Measurements from ENCODE around the gene LIPA. TPM values are rescaled to one million over a fixed set of nuclear protein-coding genes. Genes with fewer than 3 reads are reported as not detected.

Gene LIPA
- total RNA-seq, 1 experiment from 2014 or later, result 45.2 TPM

DNA sequence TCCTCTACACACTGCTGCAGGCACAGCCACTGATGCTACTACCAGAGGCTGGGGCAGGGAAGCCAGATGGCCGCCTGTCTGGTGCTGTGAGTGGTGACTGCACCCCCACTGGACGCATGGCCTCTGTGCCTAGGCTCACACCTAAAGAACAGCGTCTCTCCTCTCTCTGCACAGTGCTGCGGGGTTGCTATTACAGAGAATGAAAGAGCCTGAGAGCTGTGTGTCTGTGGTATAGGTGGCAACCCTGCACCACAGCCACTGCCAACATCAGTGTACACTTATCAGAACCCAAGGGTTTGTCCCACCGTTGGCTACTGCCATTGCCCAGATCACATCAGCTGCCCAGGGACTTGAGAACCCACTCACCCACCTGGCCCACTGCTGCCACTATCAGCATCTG is 46.2 kb upstream of the LIPA start:
- no TSS peak for BruUV-seq (replicated peaks)
- intact Hi-C loops (cut with micrococcal nuclease; ENCODE audit: unreplicated experiment), result no loop called here

DNA sequence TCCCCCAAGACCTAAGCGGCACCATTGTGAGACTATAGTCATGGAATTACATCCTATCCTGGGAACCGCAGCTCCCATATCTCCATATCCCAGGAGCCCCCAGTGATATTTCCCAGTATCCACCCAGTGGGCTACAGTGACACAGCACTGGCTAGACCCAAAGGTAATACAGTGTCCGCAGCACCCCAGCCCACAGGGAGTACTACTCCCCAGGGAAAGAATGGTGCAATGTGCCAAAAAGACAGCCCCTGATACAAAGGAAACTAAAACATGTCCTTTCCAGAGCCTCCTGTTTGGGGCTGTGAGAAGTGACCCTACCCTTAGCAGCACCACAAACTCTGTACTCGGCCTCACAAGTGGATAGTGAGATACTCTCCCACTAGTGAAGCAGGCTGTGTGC is 45.8 kb upstream of the LIPA start:
- H4K20me1 ChIP-seq (ENCODE audit: insufficient read depth), result no peaks in the 10 kb centered on the region
- DNase-seq, result no peak
- H3K27ac ChIP-seq, result no peak overlapping the region
- no peak overlapping the region for H2AFZ ChIP-seq
- POLR2A ChIA-PET (ENCODE audit: unreplicated experiment), result no interaction called here
- no peaks in the 10 kb centered on the region for H3K79me2 ChIP-seq (ENCODE audit: low read depth)
- peaks cover 10% of the 10 kb centered on the region; the same call in 1 of the 2 replicates for H3F3A ChIP-seq (ENCODE audit: insufficient read depth, low read depth)
- TF ChIP-seq CTCF (conservative IDR thresholded peaks at IDR 0.05), result no peak
- TF ChIP-seq EZH2 (IDR thresholded peaks at IDR 0.05; ENCODE audit: low read depth), result no peak
- H3K36me3 ChIP-seq (ENCODE audit: low read depth), result no peaks in the 10 kb centered on the region
- H3K4me1 ChIP-seq (replicated peaks; ENCODE audit: insufficient read depth), result peaks cover 22% of the 10 kb centered on the region
- no TSS peak for BruUV-seq (replicated peaks)
- intact Hi-C loops (cut with micrococcal nuclease; ENCODE audit: unreplicated experiment), result no loop called here
- no peaks in the 10 kb centered on the region for H3K9me2 ChIP-seq (ENCODE audit: insufficient read depth)
- CTCF ChIA-PET, result no interaction called here
- no peaks in the 10 kb centered on the region for H3K27me3 ChIP-seq (ENCODE audit: insufficient read depth, low read depth)
- H3K4me3 ChIP-seq, result no peak overlapping the region
- no peak overlapping the region for H3K4me2 ChIP-seq
- H3K9me3 ChIP-seq (ENCODE audit: insufficient read depth, low read depth), result no peaks in the 10 kb centered on the region; the same call in 1 of the 2 replicates

More for the DNA sequence above, 46.2 kb upstream of the LIPA start:
- ChIA-PET CTCF (no interaction called here), POLR2A (ENCODE audit: unreplicated experiment) (no interaction called here)
- H3K27ac ChIP-seq, result no peak overlapping the region
- H3K4me2 ChIP-seq, result no peak overlapping the region
- TF ChIP-seq CTCF (conservative IDR thresholded peaks at IDR 0.05) (no peak), EZH2 (IDR thresholded peaks at IDR 0.05; ENCODE audit: low read depth) (no peak)
- no peaks in the 10 kb centered on the region for H4K20me1 ChIP-seq (ENCODE audit: insufficient read depth)
- H3K9me2 ChIP-seq (ENCODE audit: insufficient read depth), result no peaks in the 10 kb centered on the region
- peaks cover 27% of the 10 kb centered on the region for H3K4me1 ChIP-seq (replicated peaks; ENCODE audit: insufficient read depth)
- H2AFZ ChIP-seq, result no peak overlapping the region
- no peaks in the 10 kb centered on the region for H3K79me2 ChIP-seq (ENCODE audit: low read depth)
- H3K9me3 ChIP-seq (ENCODE audit: insufficient read depth, low read depth), result no peaks in the 10 kb centered on the region; the same call in 1 of the 2 replicates
- H3F3A ChIP-seq (ENCODE audit: insufficient read depth, low read depth), result peaks cover 12% of the 10 kb centered on the region; the same call in 1 of the 2 replicates
- H3K36me3 ChIP-seq (ENCODE audit: low read depth), result no peaks in the 10 kb centered on the region
- no peak overlapping the region for H3K4me3 ChIP-seq
- H3K27me3 ChIP-seq (ENCODE audit: insufficient read depth, low read depth), result no peaks in the 10 kb centered on the region
- DNase-seq, result no peak

- H3K4me2 ChIP-seq, result no peak overlapping the region; the same call in 1 of the 2 replicates
- POLR2A ChIA-PET (ENCODE audit: unreplicated experiment), result no interaction called here
Measured at GRCh38 chr10:89296220-89296648, 44.7 kb upstream of the LIPA start.

More at GRCh38 chr10:89296220-89296648, 44.7 kb upstream of the LIPA start:
- Histone ChIP-seq H3K36me3 (ENCODE audit: low read depth) (no peaks in the 10 kb centered on the region), H3K9me2 (ENCODE audit: insufficient read depth) (no peaks in the 10 kb centered on the region), H2AFZ (no peak overlapping the region), H3K9me3 (ENCODE audit: insufficient read depth, low read depth) (no peaks in the 10 kb centered on the region; the same call in 1 of the 2 replicates), H3K27ac (peak overlapping the region; percentile 72), H3K79me2 (ENCODE audit: low read depth) (no peaks in the 10 kb centered on the region), H3K4me3 (no peak overlapping the region), H4K20me1 (ENCODE audit: insufficient read depth) (no peaks in the 10 kb centered on the region), H3F3A (ENCODE audit: insufficient read depth, low read depth) (no peaks in the 10 kb centered on the region; the same call in 1 of the 2 replicates), H3K4me1 (replicated peaks; ENCODE audit: insufficient read depth) (peaks cover 14% of the 10 kb centered on the region), H3K27me3 (ENCODE audit: insufficient read depth, low read depth) (no peaks in the 10 kb centered on the region)
- BruUV-seq (replicated peaks), result no TSS peak
- CTCF ChIA-PET, result no interaction called here
- intact Hi-C loops (cut with micrococcal nuclease; ENCODE audit: unreplicated experiment), result no loop called here
- DNase-seq, result no peak
- no peak for TF ChIP-seq EZH2 (IDR thresholded peaks at IDR 0.05; ENCODE audit: low read depth)
- TF ChIP-seq CTCF (conservative IDR thresholded peaks at IDR 0.05), result no peak
